IPS-15b (cell line): ENCODE data around the gene SPDYC.
"Not testable (repeated sequence)": the region's sequence is repeated elsewhere in the genome, so short reads cannot be mapped to it uniquely, and the experiment has no call there.

ENCODE experiments used
- H3K27me3 ChIP-seq: one replicate; pipeline ENCODE4 v1.6.1; 2013; ENCODE audit warnings: low read length; ENCODE audit not compliant: control insufficient read depth, insufficient read depth
- H3K36me3 ChIP-seq: one replicate; pipeline ENCODE4 v1.6.1; 2013; ENCODE audit warnings: low read length; ENCODE audit not compliant: control insufficient read depth, insufficient read depth
- H3K4me1 ChIP-seq: one replicate; pipeline ENCODE4 v1.6.1; 2013; ENCODE audit warnings: mild to moderate bottlenecking, low read length; ENCODE audit not compliant: control insufficient read depth, insufficient read depth
- H3K4me3 ChIP-seq: one replicate; pipeline ENCODE4 v1.5.1; 2013; ENCODE audit warnings: low read depth, low read length
- H3K9ac ChIP-seq: one replicate; pipeline ENCODE4 v1.6.1; 2013; ENCODE audit warnings: low read depth, mild to moderate bottlenecking, low read length
- H3K9me3 ChIP-seq: one replicate; pipeline ENCODE4 v1.6.1; 2013; ENCODE audit warnings: mild to moderate bottlenecking, low read length; ENCODE audit not compliant: control insufficient read depth, insufficient read depth

SPDYC gene

DNA sequence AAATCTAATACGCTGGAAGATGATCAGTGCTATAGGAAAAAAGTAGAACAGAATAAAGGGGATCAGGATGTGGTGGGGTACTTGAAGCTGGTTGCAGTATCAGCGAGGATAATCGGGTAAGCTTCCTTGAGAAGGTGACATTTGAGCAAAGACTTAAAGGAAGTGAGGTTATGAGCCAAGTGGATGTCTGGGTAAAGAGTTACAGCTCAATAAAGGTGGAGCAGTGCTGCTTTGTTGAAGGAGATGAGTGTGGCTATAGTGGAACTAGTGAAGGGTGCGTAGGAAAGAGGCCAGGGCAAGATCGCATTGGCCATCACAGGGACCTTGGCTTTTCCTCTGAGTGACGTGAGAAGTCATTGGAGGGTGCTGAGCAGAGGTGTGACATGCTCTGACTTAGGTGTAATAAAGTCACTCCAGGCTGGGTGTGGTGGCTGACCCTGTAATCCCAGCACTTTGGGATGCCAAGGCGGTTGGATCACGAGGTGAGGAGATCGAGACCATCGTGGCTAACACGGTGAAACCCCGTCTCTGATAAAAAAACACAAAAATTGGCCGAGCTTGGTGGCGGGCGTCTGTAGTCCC is 33.4 kb upstream of the SPDYC start:
- H3K27me3 ChIP-seq = peaks cover 3% of the 10 kb centered on the region
- peaks cover 16% of the 10 kb centered on the region for H3K36me3 ChIP-seq
- no peaks in the 10 kb centered on the region for H3K9me3 ChIP-seq
- H3K9ac ChIP-seq = no peak overlapping the region
- H3K4me3 ChIP-seq = no peak overlapping the region
- peaks cover 4% of the 10 kb centered on the region for H3K4me1 ChIP-seq

DNA sequence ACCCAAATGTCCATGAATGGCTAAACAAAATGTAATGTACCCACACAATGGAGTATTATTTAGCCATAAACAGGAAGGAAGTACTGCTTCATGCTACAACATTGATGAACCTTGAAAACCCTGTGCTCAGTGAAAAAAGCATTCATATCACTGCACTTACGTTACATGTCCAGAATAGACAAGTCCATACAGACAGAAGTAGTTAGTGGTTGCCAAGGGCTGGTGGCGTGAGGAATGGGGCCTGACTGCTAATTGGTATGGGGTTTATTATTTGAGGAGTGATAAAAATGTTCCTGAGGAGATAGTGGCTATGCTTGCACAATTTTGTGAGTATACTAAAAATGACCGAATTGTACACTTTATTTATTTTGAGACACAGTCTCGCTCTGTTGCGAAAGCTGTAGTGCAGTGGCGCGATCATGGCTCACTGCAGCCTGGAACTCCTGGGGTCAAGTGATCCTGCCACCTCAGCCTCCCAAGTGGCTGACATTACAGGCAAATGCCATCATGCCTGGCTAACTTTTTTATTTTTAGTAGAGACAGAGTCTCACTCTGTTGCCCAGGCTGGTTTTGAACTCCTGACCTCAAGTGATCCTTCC is 28.0 kb upstream of the SPDYC start:
- no peaks in the 10 kb centered on the region for H3K36me3 ChIP-seq
- H3K27me3 ChIP-seq = peaks cover 3% of the 10 kb centered on the region
- no peaks in the 10 kb centered on the region for H3K9me3 ChIP-seq
- H3K4me1 ChIP-seq = no peaks in the 10 kb centered on the region
- no peak overlapping the region for H3K9ac ChIP-seq
- H3K4me3 ChIP-seq = no peak overlapping the region

DNA sequence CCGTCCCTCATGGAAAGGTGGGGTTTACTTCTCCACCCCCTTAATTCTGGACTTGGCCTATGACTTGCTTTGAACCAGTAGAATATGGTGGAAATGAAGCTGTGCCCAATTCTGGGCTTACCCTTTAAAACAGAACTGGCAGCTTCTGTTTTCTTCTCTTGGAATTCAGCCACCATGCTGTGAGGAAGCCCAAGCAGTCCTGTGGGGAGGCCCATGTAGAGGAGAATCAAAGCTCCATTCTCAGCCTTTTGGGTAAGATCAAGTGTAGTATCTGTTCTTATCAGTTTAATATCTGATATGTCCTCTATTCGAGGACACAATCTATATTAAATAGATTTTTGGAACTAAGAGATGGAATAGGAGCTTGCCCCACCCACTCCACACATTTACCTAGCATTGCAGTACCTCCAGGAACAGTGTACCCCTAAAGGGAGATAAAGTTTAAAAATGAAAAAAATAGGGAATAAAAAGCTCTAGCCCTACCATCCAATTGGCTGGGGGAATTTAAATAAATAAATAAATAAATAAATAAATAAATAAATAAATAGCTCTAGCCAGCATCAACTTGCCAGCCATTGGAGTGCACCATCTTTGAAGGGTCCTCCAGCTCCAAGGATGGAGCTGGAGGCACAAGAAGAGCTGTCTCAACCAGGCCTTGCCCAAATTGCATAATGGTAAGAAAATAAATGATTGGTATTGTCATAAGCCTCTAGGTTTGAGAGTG is 22.5 kb upstream of the SPDYC start:
- H3K27me3 ChIP-seq = no peaks in the 10 kb centered on the region

DNA sequence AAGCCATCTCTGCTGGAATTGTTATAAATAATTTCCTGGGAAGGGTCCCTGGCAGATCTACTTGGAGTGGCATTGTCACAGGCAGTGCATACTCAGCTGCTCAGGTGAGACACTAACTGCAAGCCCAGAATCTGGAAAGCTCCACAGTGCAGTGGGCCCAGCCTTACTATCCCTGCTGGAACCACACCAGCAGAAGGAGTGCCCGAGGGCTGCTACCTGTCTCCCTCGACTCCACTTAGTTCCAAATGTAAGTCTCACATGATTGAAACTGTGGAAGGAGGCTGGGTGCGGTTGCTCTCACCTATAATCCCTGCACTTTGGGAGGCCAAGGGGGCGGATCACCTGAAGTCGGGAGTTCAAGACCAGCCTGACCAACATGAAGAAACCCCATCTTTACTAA is 21.4 kb upstream of the SPDYC start:
- Histone ChIP-seq H3K9ac (no peak overlapping the region), H3K4me1 (no peaks in the 10 kb centered on the region), H3K27me3 (no peaks in the 10 kb centered on the region), H3K9me3 (no peaks in the 10 kb centered on the region), H3K36me3 (no peaks in the 10 kb centered on the region), H3K4me3 (no peak overlapping the region)

More for the DNA sequence above, 22.5 kb upstream of the SPDYC start:
- no peaks in the 10 kb centered on the region for H3K9me3 ChIP-seq
- H3K4me1 ChIP-seq = no peaks in the 10 kb centered on the region
- no peak overlapping the region for H3K4me3 ChIP-seq
- H3K36me3 ChIP-seq = no peaks in the 10 kb centered on the region
- H3K9ac ChIP-seq = no peak overlapping the region

DNA sequence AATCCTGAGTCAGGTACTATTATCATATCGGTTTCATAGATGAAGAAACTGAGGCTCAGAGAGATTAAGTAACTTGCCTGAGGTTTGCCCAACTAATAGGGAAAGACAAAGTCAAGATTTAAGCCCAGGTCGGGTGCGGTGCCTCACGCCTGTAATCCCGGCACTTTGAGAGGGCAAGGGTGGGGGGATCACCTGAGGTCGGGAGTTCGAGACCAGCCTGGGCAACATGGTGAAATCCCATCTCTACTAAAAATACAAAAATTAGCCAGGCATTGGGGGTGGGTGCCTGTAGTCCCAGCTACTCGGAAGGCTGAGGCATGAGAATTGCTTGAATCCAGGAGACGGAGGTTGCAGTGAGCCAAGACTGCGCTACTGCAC is 19.9 kb upstream of the SPDYC start:
- H3K36me3 ChIP-seq, H3K27me3 ChIP-seq, H3K9me3 ChIP-seq, H3K4me1 ChIP-seq, H3K4me3 ChIP-seq, H3K9ac ChIP-seq: not testable (repeated sequence)

DNA sequence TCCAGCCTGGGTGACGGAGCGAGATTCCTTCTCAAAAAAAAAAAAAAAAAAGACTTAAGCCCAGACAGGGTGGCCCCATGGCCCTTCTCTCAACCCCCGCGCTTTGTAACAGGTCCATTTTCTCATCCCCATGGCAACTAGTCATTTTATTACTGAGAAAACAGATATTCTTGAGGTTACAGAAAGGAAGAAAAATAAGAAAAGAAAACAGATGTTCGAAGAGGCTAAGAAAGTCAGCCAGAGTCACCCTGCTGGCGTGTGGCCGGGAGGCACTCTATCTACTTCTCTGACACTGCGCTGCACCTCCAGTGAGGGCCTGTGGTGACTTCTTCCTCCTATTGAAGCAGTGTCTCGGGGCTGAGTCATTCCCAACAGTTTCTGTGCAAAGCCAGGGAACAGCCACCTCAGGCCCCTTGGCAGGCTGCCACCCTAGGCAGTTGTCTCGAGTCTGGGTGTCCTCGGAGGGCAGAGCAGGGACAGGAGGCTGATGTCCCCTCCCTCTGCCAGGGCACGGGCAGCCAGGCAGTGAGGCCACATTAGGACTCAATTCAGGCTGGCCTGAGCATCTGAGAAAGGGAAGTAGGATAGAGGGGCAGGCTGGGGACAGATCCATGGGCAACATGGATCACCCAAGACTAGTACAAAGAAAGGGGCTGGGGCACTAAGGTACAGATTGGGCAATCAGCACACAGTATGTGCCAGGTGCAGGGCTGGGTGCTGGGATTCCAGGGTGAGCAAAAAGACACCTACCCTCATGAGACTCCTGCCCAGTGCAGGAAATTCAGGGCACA is 19.3 kb upstream of the SPDYC start:
- Histone ChIP-seq H3K4me1 (no peaks in the 10 kb centered on the region), H3K36me3 (no peaks in the 10 kb centered on the region), H3K27me3 (no peaks in the 10 kb centered on the region), H3K4me3 (no peak overlapping the region), H3K9ac (no peak overlapping the region), H3K9me3 (no peaks in the 10 kb centered on the region)

DNA sequence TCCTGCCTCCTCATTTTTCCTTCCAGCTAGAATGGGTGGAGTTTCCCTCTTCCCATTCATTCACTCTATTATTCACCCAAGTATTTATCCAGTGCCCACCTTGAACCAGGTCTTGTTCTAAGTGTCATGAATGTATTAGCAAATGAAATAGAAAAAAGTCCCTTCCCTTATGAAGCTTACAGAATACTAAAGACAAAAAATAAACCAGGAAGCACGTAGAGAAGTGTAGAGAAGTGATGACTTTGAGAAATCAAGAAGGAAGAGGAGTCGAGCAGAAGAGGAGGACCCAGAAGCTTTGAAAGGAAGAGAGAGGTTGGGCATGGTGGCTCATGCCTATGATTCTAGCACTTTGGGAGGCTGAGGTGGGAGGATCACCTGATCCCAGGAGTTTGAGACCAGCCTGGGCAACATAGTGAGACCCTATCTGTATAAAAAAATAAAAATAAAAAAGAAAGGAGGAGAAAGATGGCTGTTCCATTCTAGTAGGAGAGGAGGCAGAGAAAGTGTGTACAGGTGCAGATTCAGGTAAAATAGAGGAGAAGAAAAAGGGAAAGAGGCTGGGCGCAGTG is 18.6 kb upstream of the SPDYC start:
- H3K9me3 ChIP-seq = no peaks in the 10 kb centered on the region
- H3K9ac ChIP-seq = no peak overlapping the region
- H3K36me3 ChIP-seq = no peaks in the 10 kb centered on the region
- no peaks in the 10 kb centered on the region for H3K4me1 ChIP-seq
- no peaks in the 10 kb centered on the region for H3K27me3 ChIP-seq
- H3K4me3 ChIP-seq = no peak overlapping the region

DNA sequence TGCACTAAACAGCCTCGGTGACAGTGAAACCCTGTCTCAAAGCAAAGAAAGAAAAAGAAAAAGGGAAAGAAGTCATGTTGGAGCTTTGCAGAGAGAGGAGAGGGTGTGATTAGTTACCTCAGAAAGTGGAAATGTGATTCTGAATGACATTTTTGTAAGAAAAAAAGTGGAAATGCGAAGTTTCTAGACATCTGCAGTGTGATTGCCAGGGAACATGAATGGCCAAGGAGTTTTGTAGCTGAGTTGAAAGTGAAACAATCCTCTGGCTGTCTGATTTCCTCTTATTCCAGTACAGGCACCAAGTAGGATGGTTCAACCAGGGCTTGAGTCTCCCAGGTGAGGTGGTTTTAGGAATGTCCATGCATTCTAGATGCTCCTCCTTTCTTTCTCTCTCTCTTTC is 17.9 kb upstream of the SPDYC start:
- no peak overlapping the region for H3K4me3 ChIP-seq
- no peak overlapping the region for H3K9ac ChIP-seq
- no peaks in the 10 kb centered on the region for H3K36me3 ChIP-seq
- no peaks in the 10 kb centered on the region for H3K9me3 ChIP-seq
- no peaks in the 10 kb centered on the region for H3K27me3 ChIP-seq
- no peaks in the 10 kb centered on the region for H3K4me1 ChIP-seq

DNA sequence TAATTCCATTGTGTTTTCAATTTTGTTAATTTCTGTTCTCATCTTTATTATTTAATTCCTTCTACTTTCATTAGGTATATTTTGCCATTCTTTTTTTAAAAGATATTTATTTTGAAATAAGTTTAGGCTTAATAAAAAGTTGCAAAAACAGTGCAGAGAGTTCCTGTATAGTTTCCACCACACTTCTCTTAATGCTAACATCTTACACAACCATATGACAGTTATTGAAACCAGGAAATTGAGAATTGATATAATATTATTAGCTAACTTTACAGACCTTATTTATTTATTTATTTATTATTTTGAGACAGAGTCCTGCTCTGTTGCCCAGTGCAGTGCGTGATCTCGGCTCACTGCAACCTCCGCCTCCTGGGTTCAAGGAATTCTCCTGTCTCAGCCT is 13.8 kb upstream of the SPDYC start:
- Histone ChIP-seq H3K27me3 (no peaks in the 10 kb centered on the region), H3K9ac (no peak overlapping the region), H3K9me3 (no peaks in the 10 kb centered on the region), H3K4me3 (no peak overlapping the region), H3K4me1 (no peaks in the 10 kb centered on the region), H3K36me3 (no peaks in the 10 kb centered on the region)

DNA sequence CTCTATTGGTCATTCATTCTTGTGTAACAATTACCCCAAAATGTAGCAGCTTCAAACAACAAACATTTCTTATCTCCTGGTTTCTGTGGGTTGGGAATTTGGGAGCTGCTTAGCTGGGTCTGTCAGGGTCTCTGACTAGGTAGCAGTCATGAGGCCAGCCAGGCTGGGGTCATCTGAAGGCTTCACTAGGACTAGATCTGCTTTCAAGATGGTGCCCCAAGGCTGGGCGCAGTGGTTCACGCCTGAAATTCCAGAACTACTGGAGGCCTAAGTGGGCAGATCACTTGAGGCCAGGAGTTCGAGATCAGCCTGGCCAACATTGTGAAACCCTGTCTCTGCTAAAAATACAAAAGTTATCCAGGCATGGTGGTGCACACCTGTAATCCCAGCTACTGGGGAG is 13.1 kb upstream of the SPDYC start:
- Histone ChIP-seq H3K9ac (no peak overlapping the region), H3K4me3 (no peak overlapping the region), H3K9me3 (no peaks in the 10 kb centered on the region), H3K36me3 (no peaks in the 10 kb centered on the region), H3K4me1 (no peaks in the 10 kb centered on the region), H3K27me3 (no peaks in the 10 kb centered on the region)

DNA sequence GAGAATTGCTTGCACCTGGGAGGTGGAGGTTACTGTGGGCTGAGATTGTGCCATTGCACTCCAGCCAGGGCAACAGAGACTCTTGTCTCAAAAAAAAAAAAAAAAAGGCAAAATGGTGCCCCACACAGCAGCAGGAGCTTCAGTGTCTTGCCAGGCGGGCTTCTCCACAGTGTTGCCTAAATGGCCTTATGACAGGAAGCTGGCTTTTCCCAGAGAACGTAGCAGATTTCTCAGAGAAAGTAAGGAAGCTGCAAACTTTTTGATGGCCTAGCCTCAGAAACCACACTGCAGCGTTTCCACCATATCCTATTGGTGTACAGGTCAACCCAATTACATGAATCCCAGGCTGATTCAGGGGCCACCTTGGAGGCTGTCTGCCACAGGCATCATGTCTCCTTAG is 12.7 kb upstream of the SPDYC start:
- no peak overlapping the region for H3K4me3 ChIP-seq

More for the DNA sequence above, 12.7 kb upstream of the SPDYC start:
- no peaks in the 10 kb centered on the region for H3K4me1 ChIP-seq
- H3K36me3 ChIP-seq = no peaks in the 10 kb centered on the region
- no peak overlapping the region for H3K9ac ChIP-seq
- H3K9me3 ChIP-seq = no peaks in the 10 kb centered on the region
- no peaks in the 10 kb centered on the region for H3K27me3 ChIP-seq
